GM19025 (cell line): ENCODE results near the gene BPIFA3.

Source experiments
- ATAC-seq: cut with Tn5 transposase; IDR thresholded peaks from one replicate; pipeline ENCODE4 v1.9.1; 2021; ENCODE audit warnings: mild to moderate bottlenecking, low read depth, moderate library complexity; ENCODE audit not compliant: unreplicated experiment

Gene BPIFA3

GRCh38 chr20:33257237-33257636, 40.1 kb downstream of the BPIFA3 start:
- ATAC-seq, result no peak

DNA sequence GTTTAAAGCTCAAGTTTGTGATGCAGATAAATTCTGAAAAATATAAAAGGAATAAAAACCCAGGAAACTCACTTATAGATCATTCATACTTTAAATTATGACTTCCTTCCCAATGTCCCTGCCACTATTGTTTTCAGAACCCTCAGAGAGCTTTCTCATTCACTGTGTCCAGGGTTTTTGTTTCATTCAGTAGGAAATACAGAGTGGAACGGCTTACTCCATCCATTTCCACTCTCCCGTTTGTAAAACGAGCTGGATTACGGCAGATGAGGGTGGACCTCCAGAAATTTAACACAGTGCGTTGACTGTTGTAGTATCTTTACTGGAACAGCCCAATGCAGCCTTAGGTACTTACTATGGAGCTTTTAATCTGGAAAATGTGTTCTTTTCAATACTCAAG, 42.2 kb downstream of the BPIFA3 start:
- no peak for ATAC-seq

DNA sequence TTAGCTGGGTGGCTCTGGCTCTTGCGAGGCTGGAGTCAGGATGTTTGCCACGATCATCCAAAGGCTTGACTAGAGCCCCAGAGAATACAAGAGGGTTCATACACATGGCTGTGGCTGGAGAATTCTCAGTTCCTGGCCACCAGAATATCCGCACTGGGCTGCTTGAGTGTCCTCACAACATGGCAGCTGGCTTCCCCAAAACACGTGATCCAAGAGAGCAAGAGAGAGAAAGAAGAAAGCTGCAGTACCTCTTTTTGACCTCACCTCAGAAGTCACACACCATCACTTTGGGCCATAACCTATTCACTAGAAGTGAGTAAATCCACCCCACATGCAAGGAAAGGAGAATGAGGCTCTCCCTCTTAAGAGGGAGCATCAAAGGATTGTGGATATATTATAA, 44.3 kb downstream of the BPIFA3 start:
- no peak for ATAC-seq

DNA sequence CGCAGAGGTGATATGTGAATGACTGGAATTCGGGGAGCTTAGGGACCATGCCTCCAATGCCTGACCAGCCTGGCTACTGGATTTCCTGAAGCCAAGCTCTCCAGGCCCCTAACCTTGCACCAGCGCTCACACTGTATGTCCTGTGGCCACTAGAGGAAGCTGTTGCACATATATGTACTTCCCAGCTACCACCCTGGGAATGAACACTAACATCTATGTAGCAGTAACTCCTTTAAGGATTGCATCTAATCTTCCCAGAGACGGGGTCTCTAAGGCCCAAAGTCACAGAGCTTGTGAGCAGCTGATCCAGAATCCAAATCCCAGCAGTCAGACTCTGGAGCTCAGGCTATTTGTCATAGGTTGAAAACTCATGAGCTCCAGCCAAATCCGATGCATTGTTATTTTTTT, 45.5 kb downstream of the BPIFA3 start:
- no peak for ATAC-seq

GRCh38 chr20:33263784-33264183, 46.6 kb downstream of the BPIFA3 start:
- ATAC-seq, result no peak

- no peak for ATAC-seq
Measured at GRCh38 chr20:33267701-33268100, 50.5 kb downstream of the BPIFA3 start.

- ATAC-seq, result no peak
Measured at GRCh38 chr20:33272155-33272873, 55.2 kb downstream of the BPIFA3 start.

GRCh38 chr20:33273117-33273851, 56.1 kb downstream of the BPIFA3 start:
- ATAC-seq, result no peak

DNA sequence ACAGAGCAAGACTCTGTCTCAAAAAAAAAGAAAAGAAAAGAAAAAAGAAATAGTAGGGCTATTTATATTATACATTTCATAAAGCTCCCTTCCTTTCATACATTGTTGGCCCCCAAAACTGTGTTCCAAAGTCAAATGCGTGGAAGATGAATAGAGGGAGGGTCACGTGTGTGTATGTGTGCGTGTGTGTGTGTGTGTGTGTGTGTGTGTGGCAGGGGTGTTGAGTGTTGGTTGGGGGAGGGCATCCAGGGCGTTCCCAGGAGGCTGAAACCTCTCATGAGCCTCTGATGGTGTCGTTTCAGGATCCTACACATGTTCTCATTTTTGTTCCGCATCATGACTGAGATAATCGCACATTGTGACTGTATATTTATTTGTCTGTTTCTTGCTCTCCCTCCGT, 58.1 kb downstream of the BPIFA3 start:
- ATAC-seq, result no peak

- ATAC-seq, result no peak
Measured at GRCh38 chr20:33275871-33276270, 58.7 kb downstream of the BPIFA3 start.

GRCh38 chr20:33276303-33277113, 59.4 kb downstream of the BPIFA3 start:
- no peak for ATAC-seq
